ENCODE data around the gene KDM4D.

DNA sequence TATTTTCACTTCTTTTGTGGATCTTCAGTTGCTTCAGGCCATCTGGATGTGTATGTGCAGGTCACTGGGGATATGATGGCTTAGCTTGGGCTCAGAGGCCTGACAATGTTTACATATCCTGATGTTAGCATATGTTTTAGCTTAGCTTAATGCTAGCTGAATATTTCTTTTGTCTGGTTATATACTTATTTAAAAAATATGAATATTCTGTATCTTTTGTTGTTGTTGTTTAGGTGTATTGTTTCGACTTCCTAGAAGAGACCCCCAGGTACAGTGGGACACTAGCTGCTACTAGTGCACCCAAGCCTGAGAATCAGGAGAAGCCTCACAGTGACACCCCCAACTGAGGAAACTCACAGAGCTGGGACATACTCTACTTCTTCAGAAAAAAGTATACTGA lies 51.4 kb downstream of the KDM4D start, which contains the start of gene KDM4E:
- TF ChIP-seq, protein P1, sequence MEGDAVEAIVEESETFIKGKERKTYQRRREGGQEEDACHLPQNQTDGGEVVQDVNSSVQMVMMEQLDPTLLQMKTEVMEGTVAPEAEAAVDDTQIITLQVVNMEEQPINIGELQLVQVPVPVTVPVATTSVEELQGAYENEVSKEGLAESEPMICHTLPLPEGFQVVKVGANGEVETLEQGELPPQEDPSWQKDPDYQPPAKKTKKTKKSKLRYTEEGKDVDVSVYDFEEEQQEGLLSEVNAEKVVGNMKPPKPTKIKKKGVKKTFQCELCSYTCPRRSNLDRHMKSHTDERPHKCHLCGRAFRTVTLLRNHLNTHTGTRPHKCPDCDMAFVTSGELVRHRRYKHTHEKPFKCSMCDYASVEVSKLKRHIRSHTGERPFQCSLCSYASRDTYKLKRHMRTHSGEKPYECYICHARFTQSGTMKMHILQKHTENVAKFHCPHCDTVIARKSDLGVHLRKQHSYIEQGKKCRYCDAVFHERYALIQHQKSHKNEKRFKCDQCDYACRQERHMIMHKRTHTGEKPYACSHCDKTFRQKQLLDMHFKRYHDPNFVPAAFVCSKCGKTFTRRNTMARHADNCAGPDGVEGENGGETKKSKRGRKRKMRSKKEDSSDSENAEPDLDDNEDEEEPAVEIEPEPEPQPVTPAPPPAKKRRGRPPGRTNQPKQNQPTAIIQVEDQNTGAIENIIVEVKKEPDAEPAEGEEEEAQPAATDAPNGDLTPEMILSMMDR (IDR thresholded peaks at IDR 0.05): no peak
- TF ChIP-seq POLR2AphosphoS5 (IDR thresholded peaks at IDR 0.05) (no peak), POLR2A (IDR thresholded peaks at IDR 0.05) (no peak)
